Common myeloid progenitor, CD34-positive (primary cell): Measurements from ENCODE around the gene C3.

Experiments
- CTCF ChIA-PET: fragments of 350-600 bp; sonication (Branson Sonifier 250); formaldehyde crosslinking; loops from one replicate; lab custom pipeline; 2021; ENCODE audit warnings: antibody characterized with exemption; lab: Charles Lee
- POLR2A ChIA-PET: fragments of 350-600 bp; sonication (Branson Sonifier 250); formaldehyde crosslinking; loops from one replicate; lab custom pipeline; 2021; ENCODE audit warnings: antibody characterized with exemption; lab: Charles Lee
- DNase-seq, 3 donors: peaks; one replicate each; pipeline versions ENCODE4 v3.0.0 to v3.0.0-alpha.2; 2013
- H3K27ac ChIP-seq, 2 experiments: 1 replicate in 1 of 2; 2 replicates in 1 of 2; pipeline ENCODE4 v1.7.0; 2013; ENCODE audit warnings: inconsistent platforms in 2 of 2, low read length in 2 of 2, mild to moderate bottlenecking in 2 of 2, low read depth in 1 of 2, moderate library complexity in 1 of 2; ENCODE audit not compliant: severe bottlenecking in 2 of 2, insufficient read depth in 1 of 2, poor library complexity in 1 of 2
- H3K27me3 ChIP-seq, 5 experiments: replicated peaks in 2 of 5; 1 replicate in 3 of 5; 2 replicates in 2 of 5; pipeline versions ENCODE4 v1.6.1 to v1.7.0; 2013; ENCODE audit warnings: low read length in 4 of 5, mild to moderate bottlenecking in 2 of 5, moderate library complexity in 2 of 5, inconsistent platforms in 1 of 5; ENCODE audit not compliant: insufficient read depth in 5 of 5, control insufficient read depth in 4 of 5
- H3K36me3 ChIP-seq, 4 experiments: 1 replicate in 2 of 4; 2 replicates in 2 of 4; pipeline versions ENCODE4 v1.6.1 to v1.7.0; 2013; ENCODE audit warnings: low read length in 3 of 4, control low read depth in 1 of 4, mild to moderate bottlenecking in 1 of 4; ENCODE audit not compliant: control insufficient read depth in 4 of 4, insufficient read depth in 4 of 4
- H3K4me1 ChIP-seq, 4 experiments: 1 replicate in 3 of 4; 2 replicates in 1 of 4; pipeline versions ENCODE4 v1.6.1 to v1.7.1; 2013; ENCODE audit warnings: low read length in 3 of 4, mild to moderate bottlenecking in 3 of 4, control low read depth in 1 of 4, inconsistent platforms in 1 of 4, moderate library complexity in 1 of 4; ENCODE audit not compliant: control insufficient read depth in 4 of 4, insufficient read depth in 4 of 4; ENCODE audit errors: control extremely low read depth in 1 of 4
- H3K4me3 ChIP-seq, 7 experiments: 1 replicate in 4 of 7; 2 replicates in 3 of 7; pipeline versions ENCODE4 v1.5.1 to v1.7.0; 2013; ENCODE audit warnings: mild to moderate bottlenecking in 7 of 7, low read length in 6 of 7, moderate library complexity in 6 of 7, inconsistent platforms in 2 of 7, low read depth in 2 of 7, control low read depth in 1 of 7; ENCODE audit not compliant: insufficient read depth in 4 of 7, control insufficient read depth in 1 of 7; ENCODE audit errors: extremely low read depth in 1 of 7
- H3K9me3 ChIP-seq, 5 experiments: 1 replicate in 4 of 5; 2 replicates in 1 of 5; pipeline versions ENCODE4 v1.6.1 to v1.7.1; 2013; ENCODE audit warnings: low read length in 4 of 5, mild to moderate bottlenecking in 2 of 5, inconsistent platforms in 1 of 5, low read depth in 1 of 5, moderate library complexity in 1 of 5; ENCODE audit not compliant: control insufficient read depth in 4 of 5, insufficient read depth in 2 of 5; ENCODE audit errors: control extremely low read depth in 1 of 5
- WGBS: methylation state at CpG from one replicate; pipeline ENCODE4 v1.1.5; 2013; ENCODE audit not compliant: insufficient coverage; 5-methylcytosine and 5-hydroxymethylcytosine counted together

The C3 gene

GRCh38 chr19:6682607-6683128, 37.8 kb downstream of the C3 start:
- WGBS = 72% methylated on average over 2 of the region's 3 CpGs
- H3K4me3 ChIP-seq = no peak overlapping the region
- H3K27ac ChIP-seq = no peak overlapping the region
- peaks cover 0 to 10% (median 0%) of the 10 kb centered on the region in 5 experiments for H3K9me3 ChIP-seq
- ChIA-PET CTCF (interaction anchor here (1.4 kb wide), 1 partner anchor 9 kb away, joined by 4 read pairs; no protein-coding TSS in a partner anchor), POLR2A (no interaction called here)
- H3K36me3 ChIP-seq = no peaks in the 10 kb centered on the region
- peaks cover 0 to 7% (median 3%) of the 10 kb centered on the region in 4 experiments for H3K4me1 ChIP-seq
- H3K27me3 ChIP-seq = peaks cover 0 to 4% (median 0%) of the 10 kb centered on the region in 5 experiments
- peak in 2 of 3 donors; percentile 11 to 36 for DNase-seq

- CTCF ChIA-PET = interaction anchor here (1.5 kb wide), 1 partner anchor 8 kb away, joined by 5 read pairs; no protein-coding TSS in a partner anchor
- peaks cover 0 to 10% (median 0%) of the 10 kb centered on the region in 5 experiments for H3K9me3 ChIP-seq
- peaks cover 0 to 4% (median 0%) of the 10 kb centered on the region in 5 experiments for H3K27me3 ChIP-seq
- H3K27ac ChIP-seq = no peak overlapping the region
- H3K4me1 ChIP-seq = peaks cover 0 to 17% (median 9%) of the 10 kb centered on the region in 4 experiments
- DNase-seq = no peak
- 100% methylated on average over 1 of the region's 1 CpG for WGBS
- H3K4me3 ChIP-seq = no peak overlapping the region
- H3K36me3 ChIP-seq = no peaks in the 10 kb centered on the region
- POLR2A ChIA-PET = no interaction called here
These were observed 40.3 kb downstream of the C3 start for GRCh38 chr19:6680141-6680540.

- WGBS = 100% methylated on average over 3 of the region's 8 CpGs
- peaks cover 0 to 25% (median 18%) of the 10 kb centered on the region in 4 experiments for H3K4me1 ChIP-seq
- no peaks in the 10 kb centered on the region for H3K36me3 ChIP-seq
- CTCF ChIA-PET = interaction anchor here (1.4 to 1.5 kb wide), 2 partner anchors 9 to 37 kb away, joined by 5 read pairs; no protein-coding TSS in a partner anchor
- POLR2A ChIA-PET = no interaction called here
- no peak overlapping the region for H3K4me3 ChIP-seq
- peaks cover 0 to 4% (median 0%) of the 10 kb centered on the region in 5 experiments for H3K27me3 ChIP-seq
- DNase-seq = no peak
- H3K9me3 ChIP-seq = peaks cover 0 to 10% (median 0%) of the 10 kb centered on the region in 5 experiments
- H3K27ac ChIP-seq = no peak overlapping the region
These were observed 41.3 kb downstream of the C3 start for GRCh38 chr19:6679139-6679538.

DNA sequence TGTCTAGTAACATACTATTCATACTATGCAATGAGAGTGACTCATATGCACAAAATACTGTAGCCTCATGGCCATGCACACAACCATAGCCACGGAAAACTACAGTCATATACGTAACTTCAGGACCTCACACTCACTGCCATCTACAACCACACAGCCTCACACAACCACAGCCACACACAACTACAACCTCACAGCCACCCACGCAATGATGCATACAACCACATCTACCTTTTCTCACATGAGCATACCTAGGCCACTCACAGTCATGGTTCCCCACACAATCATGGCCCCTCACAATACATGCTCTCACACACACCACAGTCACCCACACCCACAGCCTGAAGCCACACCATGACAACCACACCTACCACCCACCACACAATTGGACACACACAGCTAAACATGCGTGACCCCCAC, 41.8 kb downstream of the C3 start:
- POLR2A ChIA-PET = no interaction called here
- CTCF ChIA-PET = interaction anchor here (1.4 kb wide), 1 partner anchor 37 kb away, joined by 5 read pairs; no protein-coding TSS in a partner anchor
- H3K27me3 ChIP-seq = peaks cover 0 to 4% (median 0%) of the 10 kb centered on the region in 5 experiments

GRCh38 chr19:6677883-6678689, 42.4 kb downstream of the C3 start:
- H3K27me3 ChIP-seq = peaks cover 0 to 4% (median 0%) of the 10 kb centered on the region in 5 experiments
- H3K27ac ChIP-seq = no peak overlapping the region
- 57% methylated on average over 26 of the region's 31 CpGs for WGBS
- peaks cover 0 to 10% (median 0%) of the 10 kb centered on the region in 5 experiments for H3K9me3 ChIP-seq
- ChIA-PET CTCF (interaction anchor here (1.4 to 1.6 kb wide), 2 partner anchors 16 to 38 kb away, joined by 4 to 5 read pairs; no protein-coding TSS in a partner anchor), POLR2A (no interaction called here)
- peaks cover 0 to 27% (median 18%) of the 10 kb centered on the region in 4 experiments for H3K4me1 ChIP-seq
- H3K4me3 ChIP-seq = peak overlapping the region in 2 of 7 experiments; percentile 29 to 35
- DNase-seq = peak in 1 of 3 donors; percentile 20
- H3K36me3 ChIP-seq = no peaks in the 10 kb centered on the region

More for the DNA sequence above, 41.8 kb downstream of the C3 start:
- Histone ChIP-seq H3K4me1 (peaks cover 0 to 27% (median 18%) of the 10 kb centered on the region in 4 experiments), H3K27ac (no peak overlapping the region), H3K4me3 (no peak overlapping the region), H3K36me3 (no peaks in the 10 kb centered on the region), H3K9me3 (peaks cover 0 to 10% (median 0%) of the 10 kb centered on the region in 5 experiments)
- WGBS = 100% methylated on average over 2 of the region's 4 CpGs
- DNase-seq = peak in 2 of 3 donors; percentile 11 to 16

DNA sequence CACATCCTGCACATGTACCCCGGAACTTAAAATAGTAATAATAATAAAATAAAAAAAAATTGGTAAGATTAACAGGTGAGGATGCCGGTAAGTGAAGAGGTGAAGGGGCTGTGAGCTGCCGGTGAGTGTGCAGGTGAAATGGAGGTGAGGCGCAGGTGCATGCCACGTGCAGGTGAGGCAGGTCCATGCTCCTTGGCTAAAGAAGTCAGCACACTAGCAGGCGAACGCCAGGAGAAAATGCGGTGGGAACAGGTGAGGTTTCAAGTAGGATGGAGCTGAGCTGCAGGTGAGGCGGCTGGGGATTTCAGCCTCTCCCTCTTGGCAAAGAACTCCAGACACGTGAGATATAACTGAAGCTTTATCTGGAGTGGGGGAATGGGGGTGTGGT, 43.0 kb downstream of the C3 start:
- peaks cover 0 to 29% (median 18%) of the 10 kb centered on the region in 4 experiments for H3K4me1 ChIP-seq
- H3K9me3 ChIP-seq = peaks cover 0 to 7% (median 0%) of the 10 kb centered on the region in 5 experiments
- peaks cover 0 to 4% (median 0%) of the 10 kb centered on the region in 5 experiments for H3K27me3 ChIP-seq
- CTCF ChIA-PET = interaction anchor here (1.6 kb wide), 1 partner anchor 16 kb away, joined by 4 read pairs; no protein-coding TSS in a partner anchor
- H3K36me3 ChIP-seq = no peaks in the 10 kb centered on the region
- no peak for DNase-seq
- peak overlapping the region in 1 of 7 experiments; percentile 35 for H3K4me3 ChIP-seq
- H3K27ac ChIP-seq = no peak overlapping the region
- POLR2A ChIA-PET = no interaction called here
- 99% methylated on average over 7 of the region's 10 CpGs for WGBS
